Measurements from ENCODE around the gene DNM3.

Gene DNM3

DNA sequence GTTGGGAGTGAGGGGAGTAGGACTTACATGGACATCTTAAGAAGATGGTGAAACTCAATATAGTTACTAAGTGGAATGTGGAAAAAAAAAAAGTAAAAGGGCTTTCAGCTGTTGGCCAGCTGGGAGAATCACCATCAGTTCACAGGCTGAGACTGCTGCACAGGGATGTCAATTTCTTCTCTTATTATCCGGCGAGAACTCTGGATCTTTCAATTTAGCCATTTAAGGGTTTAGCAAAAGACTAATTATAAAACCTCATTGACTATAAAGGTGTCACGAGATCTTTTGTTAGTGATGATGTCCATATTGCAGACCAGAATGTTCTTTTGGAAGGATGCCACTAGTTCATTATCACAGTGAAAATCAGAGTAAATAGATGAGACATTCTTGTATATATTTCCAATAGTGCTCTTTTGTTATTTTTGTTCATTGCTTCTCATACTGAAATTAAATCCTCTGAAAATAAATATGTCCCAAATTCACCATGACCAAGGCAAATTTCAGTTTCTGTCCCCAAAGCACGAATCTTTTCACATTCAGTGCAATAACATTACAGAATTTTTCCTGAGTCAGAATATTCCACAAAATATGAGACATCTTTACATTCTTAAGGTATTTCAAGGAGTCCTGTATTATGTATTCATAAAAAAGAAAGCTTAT lies 266.1 kb downstream of the DNM3 start:
- DNase-seq (ENCODE audit: low read depth): peak; percentile 44

DNA sequence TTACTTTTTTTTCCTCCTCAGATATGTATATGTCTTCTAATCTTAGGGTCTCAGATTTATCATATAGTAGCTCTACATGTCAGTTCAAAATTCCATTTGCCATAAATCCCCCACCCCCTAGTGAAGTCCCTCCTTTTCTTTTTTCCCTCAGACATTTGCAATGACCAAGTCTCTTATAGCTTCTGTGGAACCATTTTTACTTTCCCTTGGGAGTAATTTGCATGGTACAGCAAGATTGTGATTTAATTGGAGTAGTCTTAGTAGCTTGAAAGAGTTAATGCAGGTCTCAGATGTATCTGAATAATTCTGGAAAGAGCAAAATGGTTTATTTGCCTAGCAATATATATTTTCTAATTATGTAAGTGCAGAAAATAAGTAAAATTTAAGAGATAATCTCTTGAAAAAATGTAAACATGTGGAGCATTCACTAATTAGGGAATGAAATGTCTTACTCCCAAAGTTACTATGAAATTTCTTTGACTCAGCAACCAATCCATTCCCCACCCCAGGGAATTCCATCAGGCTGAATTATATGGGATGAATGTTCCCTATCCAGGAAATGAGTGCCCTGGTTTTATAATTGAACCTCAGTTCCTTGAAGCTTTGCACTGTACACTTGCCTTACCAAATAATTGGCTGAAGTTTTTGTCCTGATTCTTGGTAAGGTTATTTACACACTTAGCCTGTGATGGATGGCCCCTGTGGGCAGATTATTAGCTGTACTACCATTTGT lies 267.0 kb downstream of the DNM3 start:
- no peak for DNase-seq (ENCODE audit: low read depth)

DNA sequence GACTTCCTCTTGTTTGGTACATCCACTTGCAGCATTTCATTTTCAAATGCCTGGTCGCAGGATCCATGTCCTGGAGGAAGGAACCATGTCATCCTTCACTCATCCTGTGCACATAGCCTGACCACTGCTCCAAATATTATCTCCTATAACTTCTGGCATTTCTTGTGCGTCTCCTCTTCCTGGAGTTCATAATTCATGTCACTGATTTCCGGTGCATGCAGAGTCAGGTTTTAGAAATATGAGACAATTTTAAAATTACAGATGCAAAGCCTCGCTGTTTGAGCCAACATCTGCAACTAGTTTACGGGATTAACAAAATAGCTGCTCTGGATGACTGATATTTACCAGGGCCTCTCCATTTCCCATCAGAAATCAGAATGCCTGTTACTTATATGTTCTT lies 268.1 kb downstream of the DNM3 start:
- DNase-seq (ENCODE audit: low read depth): no peak

- no peak for DNase-seq (ENCODE audit: low read depth)
Observed at GRCh38 chr1:172112576-172112975, 271.3 kb downstream of the DNM3 start.

DNA sequence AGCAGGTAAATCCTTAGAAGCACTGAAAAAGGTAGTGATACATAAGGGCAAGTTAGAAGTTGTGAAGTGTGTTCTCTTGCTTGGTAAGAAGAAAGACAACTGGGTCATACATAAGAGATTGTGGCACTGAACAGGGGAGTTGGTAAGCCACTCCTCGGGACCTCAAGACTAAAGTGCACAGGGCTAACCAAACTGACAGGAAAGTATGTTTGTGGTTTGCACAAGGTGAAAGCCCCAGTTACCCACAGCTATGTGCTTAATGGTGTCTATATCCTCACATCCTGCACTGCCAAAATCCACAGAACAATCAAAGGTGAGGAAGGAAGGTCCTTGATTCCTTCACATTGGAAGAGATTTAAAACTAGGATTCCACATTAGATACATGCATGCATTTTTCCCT lies 276.5 kb downstream of the DNM3 start:
- DNase-seq (ENCODE audit: low read depth): no peak

- no peak for DNase-seq (ENCODE audit: low read depth)
Observed at GRCh38 chr1:172118618-172119017, 277.3 kb downstream of the DNM3 start.

DNA sequence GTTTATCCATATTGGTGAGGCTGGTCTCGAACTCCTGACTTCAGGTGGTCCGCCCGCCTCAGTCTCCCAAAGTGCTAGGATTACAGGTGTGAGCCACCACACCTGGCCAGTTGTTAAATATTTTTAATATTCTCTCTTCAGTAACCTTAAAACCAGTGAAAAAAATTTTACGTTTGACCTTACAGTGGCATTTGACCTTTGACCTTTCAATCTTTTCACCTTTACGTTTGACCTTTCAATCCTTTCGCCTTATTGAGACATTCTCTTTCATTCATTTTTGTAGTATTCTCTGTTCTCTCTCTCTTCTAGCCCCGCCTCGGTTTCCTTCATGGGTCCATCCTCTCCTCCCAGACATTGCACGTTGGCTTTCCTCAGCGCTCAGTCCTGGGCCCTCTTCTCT lies 277.9 kb downstream of the DNM3 start:
- no peak for DNase-seq (ENCODE audit: low read depth)

- DNase-seq (ENCODE audit: low read depth): no peak
Observed at GRCh38 chr1:172120381-172120780, 279.1 kb downstream of the DNM3 start.

GRCh38 chr1:172121081-172121717 lies 279.9 kb downstream of the DNM3 start:
- DNase-seq (ENCODE audit: low read depth): peak; percentile 51

- DNase-seq (ENCODE audit: low read depth): no peak
Observed at GRCh38 chr1:172122381-172122780, 281.1 kb downstream of the DNM3 start.

GRCh38 chr1:172125250-172125649 lies 284.0 kb downstream of the DNM3 start:
- DNase-seq (ENCODE audit: low read depth): no peak

DNA sequence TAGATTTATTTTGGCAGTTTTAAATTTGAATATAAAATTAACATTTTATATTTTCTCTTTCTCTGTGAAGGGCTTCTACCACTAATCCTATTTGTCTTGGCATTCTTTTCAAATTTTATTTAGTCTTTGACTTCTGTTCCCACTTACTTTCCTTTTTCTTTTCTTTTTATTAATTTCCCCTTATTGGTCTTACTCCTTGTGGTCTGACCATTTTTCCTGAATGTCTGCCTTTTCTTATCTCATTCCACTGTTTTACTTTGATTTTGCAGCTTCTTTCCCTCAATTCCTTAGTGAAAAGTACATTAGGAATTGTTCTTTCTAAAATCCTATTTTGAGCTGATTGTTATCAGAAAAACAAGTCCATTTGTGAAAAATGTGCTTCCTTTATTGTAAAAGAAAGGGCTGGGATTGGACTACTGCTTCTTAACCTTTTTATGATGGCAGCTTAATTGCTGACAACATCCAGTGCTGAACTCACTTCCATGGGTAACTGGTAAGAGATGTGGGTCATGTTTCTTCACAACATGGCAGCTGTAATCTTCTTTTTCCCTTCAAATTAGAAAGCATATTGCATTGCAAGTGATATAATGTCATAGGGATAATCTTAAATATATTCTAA lies 284.6 kb downstream of the DNM3 start:
- DNase-seq (ENCODE audit: low read depth): no peak

DNA sequence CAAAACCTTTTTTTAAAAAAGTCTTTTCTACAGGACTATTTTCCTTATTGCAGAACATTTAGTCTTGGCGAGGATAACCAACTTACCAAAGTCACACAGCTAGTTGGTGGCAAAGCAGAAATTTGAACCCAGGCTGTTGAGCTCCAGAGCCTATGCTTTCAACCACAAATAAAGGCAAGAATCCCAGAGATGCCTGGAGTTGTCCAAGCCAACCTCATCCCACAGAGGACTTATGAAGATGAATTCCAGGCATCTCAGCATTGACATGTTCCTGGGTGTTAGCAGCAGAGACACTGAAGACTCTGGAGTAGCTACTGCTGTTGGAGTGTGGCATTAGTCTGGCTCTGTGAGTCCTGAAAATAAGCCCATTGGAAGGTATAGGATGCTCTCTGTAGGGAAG lies 291.5 kb downstream of the DNM3 start:
- DNase-seq (ENCODE audit: low read depth): no peak

DNA sequence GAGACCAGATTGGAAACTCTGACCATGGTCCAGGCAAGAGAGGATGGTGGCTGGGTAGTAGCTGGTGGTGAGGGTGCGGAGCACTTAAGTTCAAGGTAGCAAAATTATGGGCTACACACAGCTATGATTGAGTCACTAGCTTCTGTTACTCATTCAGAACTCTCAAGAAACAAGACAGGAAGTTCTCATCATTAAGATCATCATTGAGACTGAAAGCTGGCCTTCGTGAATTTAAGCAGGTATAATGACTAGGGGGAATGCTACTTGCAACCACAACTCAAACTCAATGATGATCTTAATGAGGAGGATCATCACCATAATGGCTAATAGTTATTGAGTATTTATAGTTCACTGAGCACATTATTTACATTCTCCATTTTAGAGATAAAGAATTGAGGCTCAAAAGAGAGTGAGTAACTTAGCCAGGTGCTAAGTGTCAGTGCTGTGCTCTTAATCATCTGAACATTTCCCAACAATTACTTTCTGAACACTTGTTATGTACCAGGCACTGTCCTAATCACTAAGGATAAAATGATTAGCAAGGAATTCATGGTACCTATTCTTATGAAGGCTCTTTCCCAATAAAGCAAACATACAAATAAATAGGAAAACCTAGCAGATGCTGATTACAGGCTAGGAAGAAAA lies 292.9 kb downstream of the DNM3 start:
- DNase-seq (ENCODE audit: low read depth): peak; percentile 72

GRCh38 chr1:172135076-172135672 lies 293.9 kb downstream of the DNM3 start:
- DNase-seq (ENCODE audit: low read depth): no peak

- DNase-seq (ENCODE audit: low read depth): peak; percentile 82
Observed at GRCh38 chr1:172135978-172136610, 294.8 kb downstream of the DNM3 start.

GRCh38 chr1:172136925-172137324 lies 295.6 kb downstream of the DNM3 start:
- no peak for DNase-seq (ENCODE audit: low read depth)

DNA sequence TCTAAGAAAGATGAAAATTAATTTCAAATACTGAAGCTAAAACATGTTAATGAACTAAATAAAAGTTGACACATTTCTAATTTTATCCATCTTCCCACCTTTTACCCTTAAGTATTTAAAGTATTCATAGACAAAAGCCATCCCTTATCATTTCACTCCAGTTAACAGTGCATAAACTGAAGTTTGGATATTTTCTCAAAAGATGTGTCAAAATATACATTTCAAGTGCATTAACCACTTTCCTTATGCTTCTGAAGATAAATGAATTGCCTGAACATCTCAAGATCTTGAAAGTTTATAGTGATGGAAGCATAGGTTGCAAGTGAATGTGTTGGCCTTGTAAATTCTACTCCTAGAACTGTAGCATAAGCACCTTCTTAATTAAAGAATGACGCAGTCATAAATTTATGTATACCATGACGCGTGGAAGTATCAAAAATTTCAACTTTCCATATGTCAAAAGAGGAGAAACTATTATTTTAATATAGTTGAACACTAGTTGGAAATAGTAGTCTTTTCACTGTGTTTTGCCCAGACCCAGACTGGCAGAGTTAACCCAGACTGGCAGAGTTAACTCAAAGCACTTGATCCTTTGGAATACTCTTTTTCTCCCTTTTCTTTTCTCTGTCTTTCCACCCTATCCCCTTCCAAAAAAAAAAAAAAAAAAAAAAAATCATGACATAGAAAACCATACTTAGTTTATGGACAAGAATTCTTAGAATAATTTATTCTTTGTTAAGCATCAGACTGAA lies 296.6 kb downstream of the DNM3 start:
- no peak for DNase-seq (ENCODE audit: low read depth)

- DNase-seq (ENCODE audit: low read depth): no peak
Observed at GRCh38 chr1:172138634-172139033, 297.3 kb downstream of the DNM3 start.

- no peak for DNase-seq (ENCODE audit: low read depth)
Observed at GRCh38 chr1:172139196-172139595, 297.9 kb downstream of the DNM3 start.

- no peak for DNase-seq (ENCODE audit: low read depth)
Observed at GRCh38 chr1:172140072-172140471, 298.8 kb downstream of the DNM3 start.
